Duodenal mucosa (tissue), 2 donors: ENCODE data around the gene JDP2.

ENCODE experiments used
- H3K27ac ChIP-seq: one replicate; pipeline ENCODE4 v1.7.0; 2013; ENCODE audit warnings: low read depth, low read length
- H3K27me3 ChIP-seq, 2 donors: one replicate each; pipeline ENCODE4 v1.7.0; 2013; ENCODE audit warnings: low read length in 2 of 2, control low read depth in 1 of 2; ENCODE audit not compliant: insufficient read depth in 2 of 2, control insufficient read depth in 1 of 2
- H3K36me3 ChIP-seq, 2 donors: one replicate each; pipeline ENCODE4 v1.7.0; 2013; ENCODE audit warnings: low read length in 2 of 2, control low read depth in 1 of 2; ENCODE audit not compliant: insufficient read depth in 2 of 2, control insufficient read depth in 1 of 2
- H3K4me1 ChIP-seq, 2 donors: one replicate each; pipeline ENCODE4 v1.7.0; 2013; ENCODE audit warnings: low read length in 2 of 2, control low read depth in 1 of 2; ENCODE audit not compliant: insufficient read depth in 2 of 2, control insufficient read depth in 1 of 2
- H3K4me3 ChIP-seq, 2 donors: one replicate each; pipeline ENCODE4 v1.7.0; 2013; ENCODE audit warnings: low read length in 2 of 2, low read depth in 1 of 2
- H3K9ac ChIP-seq, 2 donors: one replicate each; pipeline ENCODE4 v1.7.0; 2013; ENCODE audit warnings: low read length in 2 of 2, low read depth in 1 of 2
- H3K9me3 ChIP-seq, 2 donors: one replicate each; pipeline ENCODE4 v1.7.0; 2013; ENCODE audit warnings: low read length in 2 of 2, control low read depth in 1 of 2; ENCODE audit not compliant: control insufficient read depth in 1 of 2

The JDP2 gene

DNA sequence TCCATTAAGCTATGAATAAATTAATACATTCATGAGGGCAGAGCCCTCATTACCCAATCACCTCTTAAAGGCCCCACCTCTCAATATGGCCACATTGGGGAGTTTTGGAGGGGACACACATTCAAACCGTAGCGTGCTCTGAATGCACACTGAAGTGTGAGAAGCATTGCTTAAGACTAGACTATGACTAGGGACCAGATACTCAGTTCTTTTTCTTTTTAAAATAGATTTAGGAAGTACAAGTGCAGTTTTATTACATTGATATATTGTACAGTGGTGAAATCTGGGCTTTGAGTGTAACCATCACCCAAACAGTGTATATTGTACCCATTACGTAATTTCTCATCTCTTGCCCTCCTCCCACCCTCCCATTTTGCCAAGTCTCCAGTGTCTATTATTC, 21.0 kb upstream of the JDP2 start:
- Histone ChIP-seq H3K36me3 (no peaks in the 10 kb centered on the region), H3K4me1 (peaks cover 0 to 2% of the 10 kb centered on the region in 2 donors), H3K9me3 (no peaks in the 10 kb centered on the region), H3K9ac (no peak overlapping the region), H3K27me3 (no peaks in the 10 kb centered on the region), H3K27ac (no peak overlapping the region), H3K4me3 (no peak overlapping the region)

DNA sequence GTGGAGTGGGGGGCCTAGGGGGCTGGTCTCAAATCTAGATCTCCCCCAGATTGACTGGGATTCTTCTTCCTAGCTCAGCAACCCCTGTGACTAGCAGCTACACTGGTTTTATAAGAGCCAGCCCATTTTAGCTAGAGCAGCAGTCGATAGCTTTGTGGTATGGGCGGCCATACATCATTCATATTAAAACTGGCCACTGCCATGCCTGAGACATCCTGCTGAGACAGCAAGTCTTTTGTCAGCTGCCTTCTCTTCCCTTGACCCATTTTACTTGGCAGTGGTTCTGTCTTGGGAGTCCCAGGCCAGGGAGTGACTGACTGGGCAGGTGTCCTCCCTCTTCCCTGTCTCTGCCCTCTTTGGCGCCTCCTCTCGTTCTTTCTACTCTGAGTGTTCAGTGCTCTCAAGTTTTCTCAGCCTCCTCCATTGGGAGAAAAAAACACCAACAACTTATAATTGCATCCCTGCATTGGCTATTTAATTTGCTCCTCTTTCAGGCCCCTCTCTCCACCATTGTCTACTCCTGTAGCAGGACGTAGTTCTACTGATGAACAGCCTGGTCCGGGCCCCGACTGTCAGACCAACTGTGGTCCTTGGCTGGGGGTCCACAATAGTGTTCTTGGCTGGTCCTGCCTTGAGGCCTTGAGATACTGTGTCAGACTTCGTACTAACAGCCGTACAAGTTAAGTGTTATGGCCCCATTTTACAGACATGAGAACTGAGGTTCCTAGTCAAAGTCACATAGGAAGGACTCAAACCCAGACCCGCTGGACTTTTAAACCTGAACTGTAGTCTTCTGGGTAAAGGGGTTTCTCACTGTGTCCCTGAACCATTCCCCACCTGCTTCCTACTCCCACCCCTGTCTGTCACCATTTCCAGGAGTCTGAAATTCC, 18.3 kb upstream of the JDP2 start:
- no peak overlapping the region for H3K27ac ChIP-seq
- H3K9ac ChIP-seq, result no peak overlapping the region
- H3K9me3 ChIP-seq, result no peaks in the 10 kb centered on the region

DNA sequence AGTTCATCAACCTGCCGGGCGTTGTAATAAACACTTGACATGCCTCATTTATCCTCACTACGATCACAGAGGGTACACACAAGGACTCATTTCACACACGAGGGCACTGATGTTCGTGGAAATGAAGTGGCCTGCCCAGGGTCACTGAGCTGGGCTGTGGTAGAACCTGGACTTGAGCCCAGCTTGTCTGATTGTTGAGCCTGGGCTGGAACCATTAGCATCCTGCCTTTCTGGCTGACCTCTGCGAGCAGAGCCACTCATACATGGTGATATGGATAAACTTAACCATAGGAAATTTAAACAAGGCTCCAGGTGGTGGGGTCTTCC, 16.6 kb upstream of the JDP2 start:
- Histone ChIP-seq H3K36me3 (no peaks in the 10 kb centered on the region), H3K9me3 (no peaks in the 10 kb centered on the region), H3K4me1 (peaks cover 0 to 6% of the 10 kb centered on the region in 2 donors), H3K27me3 (no peaks in the 10 kb centered on the region), H3K27ac (no peak overlapping the region), H3K4me3 (no peak overlapping the region), H3K9ac (no peak overlapping the region)

More for the DNA sequence above, 18.3 kb upstream of the JDP2 start:
- peaks cover 0 to 6% of the 10 kb centered on the region in 2 donors for H3K4me1 ChIP-seq
- H3K36me3 ChIP-seq, result no peaks in the 10 kb centered on the region
- H3K27me3 ChIP-seq, result no peaks in the 10 kb centered on the region
- H3K4me3 ChIP-seq, result no peak overlapping the region

DNA sequence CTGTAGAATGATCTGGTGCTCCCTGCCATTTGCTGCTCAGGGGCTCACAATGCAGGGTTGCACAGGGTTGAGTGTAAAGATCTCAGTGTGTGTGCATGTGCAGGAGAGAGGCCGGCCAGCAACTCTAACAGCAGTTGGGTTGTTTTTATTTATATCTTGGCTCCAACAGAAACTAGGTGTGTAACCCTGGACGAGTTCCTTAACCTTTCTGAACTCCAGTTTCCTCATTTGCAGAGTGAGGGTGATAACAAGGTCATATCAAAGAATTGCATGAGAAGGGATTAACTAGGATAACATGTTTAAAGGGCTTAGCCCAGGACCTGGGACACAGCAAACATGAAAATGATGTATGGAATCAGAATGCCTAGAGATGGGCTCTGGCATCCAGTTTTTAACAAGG, 14.8 kb upstream of the JDP2 start:
- Histone ChIP-seq H3K9me3 (no peaks in the 10 kb centered on the region), H3K4me1 (peaks cover 0 to 6% of the 10 kb centered on the region in 2 donors), H3K27me3 (no peaks in the 10 kb centered on the region), H3K27ac (no peak overlapping the region), H3K36me3 (no peaks in the 10 kb centered on the region), H3K4me3 (no peak overlapping the region), H3K9ac (no peak overlapping the region)

DNA sequence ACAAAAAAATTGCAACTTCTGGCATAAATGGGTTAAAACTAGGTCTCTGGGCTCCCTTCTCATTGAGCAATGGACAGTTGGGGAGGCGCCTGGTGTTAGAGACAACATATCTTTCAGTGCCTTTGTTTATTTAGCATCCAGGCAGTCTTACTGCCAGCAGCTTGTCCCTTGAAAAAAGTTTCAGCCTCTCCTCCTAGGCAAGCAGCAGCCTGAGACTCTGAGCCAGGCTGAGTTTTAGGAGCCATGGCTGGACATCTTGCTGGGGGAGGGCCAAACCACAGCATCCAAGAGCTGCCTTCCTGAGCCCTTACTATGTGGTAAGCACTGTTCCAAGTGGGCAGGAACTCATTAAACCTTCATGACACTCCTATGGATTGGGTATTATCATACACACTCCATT, 10.1 kb upstream of the JDP2 start:
- H3K4me1 ChIP-seq, result peaks cover 0 to 17% of the 10 kb centered on the region in 2 donors
- no peak overlapping the region for H3K9ac ChIP-seq
- H3K27me3 ChIP-seq, result no peaks in the 10 kb centered on the region

DNA sequence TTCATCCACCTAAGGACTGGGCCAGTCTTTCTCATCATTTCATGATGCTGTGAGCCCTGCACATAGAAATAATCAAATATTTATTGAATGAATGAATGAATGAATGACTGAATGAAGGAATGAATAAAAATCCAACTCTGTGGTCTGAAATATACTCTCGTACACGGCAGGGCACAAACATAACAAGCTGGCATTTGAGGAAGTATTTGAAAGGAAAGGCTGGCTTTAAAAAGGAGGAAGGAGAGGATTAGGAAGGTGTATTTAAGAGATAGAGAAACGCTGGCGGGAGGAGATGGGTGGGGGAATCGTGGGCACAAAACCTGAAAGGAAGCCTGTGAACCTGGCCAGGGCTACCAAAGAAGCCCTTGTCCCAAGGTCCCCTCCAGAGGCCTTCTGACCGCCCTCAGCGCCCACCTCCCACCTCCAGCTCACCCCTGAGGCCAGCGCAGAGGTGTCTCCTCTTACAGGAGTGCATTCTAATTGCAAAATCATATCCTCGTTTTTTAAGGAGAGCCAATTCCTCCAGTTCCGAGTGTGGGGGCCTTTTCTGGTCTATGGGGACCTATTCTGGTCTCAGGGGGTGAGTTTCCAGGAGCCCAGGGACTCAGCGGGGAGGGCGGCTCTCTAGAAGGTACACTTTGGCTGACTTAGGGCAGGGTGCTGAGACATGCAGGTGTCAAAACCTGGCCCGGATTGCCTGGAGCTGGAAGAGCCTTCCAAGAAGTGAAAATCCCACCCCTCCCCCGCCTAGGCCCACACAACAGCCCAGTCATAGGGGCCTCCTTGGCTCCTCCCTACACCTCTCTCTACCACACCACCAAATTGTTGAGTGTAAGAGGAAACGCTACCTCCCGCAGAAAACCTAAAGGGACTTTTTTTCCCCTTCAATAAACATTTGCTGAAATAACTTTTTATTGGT, 8.7 kb upstream of the JDP2 start:
- H3K9ac ChIP-seq, result peak overlapping the region; percentile 45 to 68
- H3K36me3 ChIP-seq, result no peaks in the 10 kb centered on the region
- H3K27me3 ChIP-seq, result no peaks in the 10 kb centered on the region
- no peaks in the 10 kb centered on the region for H3K9me3 ChIP-seq
- H3K4me1 ChIP-seq, result peaks cover 0 to 11% of the 10 kb centered on the region in 2 donors
- H3K27ac ChIP-seq, result no peak overlapping the region
- H3K4me3 ChIP-seq, result peak overlapping the region; percentile 59 to 62

More for the DNA sequence above, 10.1 kb upstream of the JDP2 start:
- Histone ChIP-seq H3K36me3 (no peaks in the 10 kb centered on the region), H3K4me3 (no peak overlapping the region), H3K27ac (no peak overlapping the region), H3K9me3 (no peaks in the 10 kb centered on the region)

DNA sequence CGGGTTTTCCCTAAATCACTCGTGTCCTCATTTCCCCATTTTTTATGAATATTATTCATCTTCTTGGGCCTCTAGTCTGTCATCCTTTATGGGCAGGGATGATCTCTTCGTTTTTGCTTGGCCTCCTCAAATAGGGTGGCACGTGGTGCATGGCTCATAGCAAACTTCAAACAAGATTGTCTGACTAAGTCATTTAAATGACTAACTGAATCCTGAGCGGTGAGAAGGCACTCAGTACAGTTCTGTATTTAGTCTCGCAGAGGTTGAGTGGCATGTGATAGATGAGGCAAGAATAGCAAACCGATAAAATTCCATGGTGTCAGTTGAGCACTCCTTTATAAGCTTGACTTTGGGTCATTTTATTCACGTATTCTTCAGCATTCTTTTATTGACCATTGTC, 5.7 kb upstream of the JDP2 start:
- H3K9ac ChIP-seq, result no peak overlapping the region
- no peaks in the 10 kb centered on the region for H3K9me3 ChIP-seq
- no peaks in the 10 kb centered on the region for H3K36me3 ChIP-seq
- H3K27me3 ChIP-seq, result no peaks in the 10 kb centered on the region
- H3K4me1 ChIP-seq, result peaks cover 5 to 21% of the 10 kb centered on the region in 2 donors
- no peak overlapping the region for H3K27ac ChIP-seq
- H3K4me3 ChIP-seq, result no peak overlapping the region

DNA sequence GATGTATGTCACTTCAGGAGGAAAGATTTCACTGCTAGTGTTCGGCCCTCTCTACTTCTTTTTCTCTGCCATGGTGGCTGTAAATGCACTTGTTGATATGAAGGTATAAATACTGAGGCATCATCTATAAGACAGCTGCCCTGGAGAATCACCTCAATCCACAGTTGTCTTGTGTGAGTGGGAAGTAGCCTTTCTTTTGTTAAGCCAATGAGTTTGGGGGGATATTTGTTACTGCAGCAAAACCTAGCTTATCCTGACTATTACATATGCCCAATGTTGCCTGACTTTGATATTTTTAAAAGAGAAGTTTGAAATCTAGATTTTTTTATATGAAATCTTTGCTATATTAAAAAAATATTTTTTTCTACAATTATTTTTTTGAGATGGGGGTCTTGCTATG, 3.3 kb upstream of the JDP2 start:
- H3K27me3 ChIP-seq, result no peaks in the 10 kb centered on the region
- no peak overlapping the region for H3K9ac ChIP-seq
- H3K4me1 ChIP-seq, result peaks cover 11 to 19% of the 10 kb centered on the region in 2 donors
- no peaks in the 10 kb centered on the region for H3K9me3 ChIP-seq
- no peak overlapping the region for H3K27ac ChIP-seq
- no peak overlapping the region for H3K4me3 ChIP-seq
- no peaks in the 10 kb centered on the region for H3K36me3 ChIP-seq

DNA sequence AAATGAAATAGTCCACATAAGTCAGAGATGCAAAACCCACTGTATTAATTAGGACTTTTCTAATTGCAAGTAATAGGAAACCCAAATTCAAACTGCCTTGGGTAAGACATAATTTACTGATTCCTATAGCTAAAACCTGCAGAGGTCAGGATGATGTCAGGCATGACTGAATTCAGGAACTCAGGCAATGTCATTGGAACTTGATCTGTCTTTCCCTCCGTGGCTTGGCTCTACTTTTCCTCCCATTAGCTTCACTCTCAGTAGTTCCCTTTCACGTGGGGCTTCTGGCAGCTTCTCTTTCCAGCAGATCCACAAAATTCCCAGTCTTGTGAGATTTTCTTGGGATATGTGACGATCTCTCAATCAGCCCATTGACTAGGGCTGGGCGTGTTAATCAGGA, 2.4 kb upstream of the JDP2 start:
- no peak overlapping the region for H3K4me3 ChIP-seq
- H3K4me1 ChIP-seq, result peaks cover 20 to 26% of the 10 kb centered on the region in 2 donors
- H3K9ac ChIP-seq, result no peak overlapping the region
- no peak overlapping the region for H3K27ac ChIP-seq
- H3K27me3 ChIP-seq, result no peaks in the 10 kb centered on the region
- no peaks in the 10 kb centered on the region for H3K36me3 ChIP-seq
- H3K9me3 ChIP-seq, result no peaks in the 10 kb centered on the region
